ENCODE data around the gene TUBB4B.

Gene TUBB4B

DNA sequence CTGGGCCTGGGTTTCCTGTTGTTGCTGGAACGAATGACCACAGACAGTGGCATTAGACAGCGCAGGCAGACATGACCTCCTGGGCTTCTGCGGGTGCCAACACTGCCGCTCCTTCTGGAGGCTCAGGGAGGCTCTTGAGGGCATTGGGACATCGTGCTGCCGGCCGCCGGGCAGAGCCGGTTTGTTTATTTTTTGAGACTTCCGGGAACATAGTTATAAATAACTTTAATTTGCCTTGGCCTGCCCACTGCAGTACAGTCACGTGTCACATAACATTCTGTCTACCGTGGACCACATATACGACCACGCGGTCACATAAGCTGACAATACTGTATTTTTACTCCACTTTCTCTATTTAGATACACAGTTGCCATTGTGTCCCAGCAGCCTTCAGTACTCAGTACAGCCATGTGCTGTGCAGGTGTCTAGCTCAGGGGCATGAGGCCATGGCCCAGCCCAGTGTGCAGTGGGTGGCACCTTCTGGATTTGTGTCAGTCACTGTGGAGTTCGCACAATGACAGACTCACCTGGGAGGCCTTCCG, 28.2 kb downstream of the TUBB4B start:
- H3K27ac ChIP-seq: no peak overlapping the region
- no peak overlapping the region for H2AFZ ChIP-seq (ENCODE audit: low read depth)
- H3K4me3 ChIP-seq (IDR thresholded peaks at IDR 0.05; ENCODE audit: insufficient read depth, low read depth, low read length): no peak overlapping the region
- TF ChIP-seq, protein P1, sequence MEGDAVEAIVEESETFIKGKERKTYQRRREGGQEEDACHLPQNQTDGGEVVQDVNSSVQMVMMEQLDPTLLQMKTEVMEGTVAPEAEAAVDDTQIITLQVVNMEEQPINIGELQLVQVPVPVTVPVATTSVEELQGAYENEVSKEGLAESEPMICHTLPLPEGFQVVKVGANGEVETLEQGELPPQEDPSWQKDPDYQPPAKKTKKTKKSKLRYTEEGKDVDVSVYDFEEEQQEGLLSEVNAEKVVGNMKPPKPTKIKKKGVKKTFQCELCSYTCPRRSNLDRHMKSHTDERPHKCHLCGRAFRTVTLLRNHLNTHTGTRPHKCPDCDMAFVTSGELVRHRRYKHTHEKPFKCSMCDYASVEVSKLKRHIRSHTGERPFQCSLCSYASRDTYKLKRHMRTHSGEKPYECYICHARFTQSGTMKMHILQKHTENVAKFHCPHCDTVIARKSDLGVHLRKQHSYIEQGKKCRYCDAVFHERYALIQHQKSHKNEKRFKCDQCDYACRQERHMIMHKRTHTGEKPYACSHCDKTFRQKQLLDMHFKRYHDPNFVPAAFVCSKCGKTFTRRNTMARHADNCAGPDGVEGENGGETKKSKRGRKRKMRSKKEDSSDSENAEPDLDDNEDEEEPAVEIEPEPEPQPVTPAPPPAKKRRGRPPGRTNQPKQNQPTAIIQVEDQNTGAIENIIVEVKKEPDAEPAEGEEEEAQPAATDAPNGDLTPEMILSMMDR (conservative IDR thresholded peaks at IDR 0.05; ENCODE audit: low read depth, low read length): no peak
- no peaks in the 10 kb centered on the region for H4K20me1 ChIP-seq (ENCODE audit: insufficient read depth)
- no peak overlapping the region for H3K4me2 ChIP-seq
- H3K27me3 ChIP-seq (ENCODE audit: insufficient read depth, low read depth): no peaks in the 10 kb centered on the region
- no peak overlapping the region for H3K9ac ChIP-seq
- no peaks in the 10 kb centered on the region for H3K36me3 ChIP-seq (ENCODE audit: insufficient read depth)
- no peaks in the 10 kb centered on the region for H3K79me2 ChIP-seq (ENCODE audit: insufficient read depth, low read depth)
- H3K4me1 ChIP-seq (ENCODE audit: low read depth, poor library complexity, severe bottlenecking): peaks cover 26% of the 10 kb centered on the region

DNA sequence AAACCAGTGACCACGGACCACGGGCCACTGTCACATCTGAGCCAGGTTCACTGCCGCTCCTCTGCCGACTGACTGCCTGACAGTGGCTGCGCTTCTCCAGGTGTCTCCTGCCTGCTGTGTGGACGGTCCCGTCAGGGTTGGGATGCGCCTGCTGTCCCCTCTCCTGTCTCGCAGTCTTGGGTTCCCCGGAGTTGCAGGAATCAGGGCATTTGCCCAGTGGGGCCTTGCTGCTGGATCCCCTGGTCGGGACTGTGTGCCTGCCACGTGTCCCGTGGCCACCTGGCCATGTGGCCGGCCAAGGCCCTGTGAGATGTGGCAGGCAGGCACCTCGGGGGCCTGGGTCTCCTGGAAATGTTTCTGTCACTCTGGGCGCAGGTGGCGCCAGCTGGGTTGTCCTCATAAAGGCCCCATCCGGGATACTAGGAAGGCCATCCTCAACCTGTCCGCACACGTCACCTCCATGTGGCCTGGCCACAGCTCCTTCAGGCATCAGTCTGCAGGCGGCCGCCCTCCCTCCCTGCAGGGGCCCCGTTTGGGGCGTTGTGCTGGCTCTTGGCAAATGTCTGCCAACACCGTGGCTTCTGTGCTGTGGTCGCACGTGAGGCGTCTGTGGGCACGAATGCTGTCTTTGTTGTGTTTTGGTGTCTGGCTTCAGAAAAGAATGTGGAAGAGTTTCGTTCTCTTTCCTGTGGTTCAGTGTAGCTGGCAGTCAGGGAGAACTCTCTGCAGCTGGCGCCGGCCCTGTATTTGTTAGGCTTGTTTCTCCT, 30.0 kb downstream of the TUBB4B start:
- H3K27ac ChIP-seq: peak overlapping the region; percentile 74

DNA sequence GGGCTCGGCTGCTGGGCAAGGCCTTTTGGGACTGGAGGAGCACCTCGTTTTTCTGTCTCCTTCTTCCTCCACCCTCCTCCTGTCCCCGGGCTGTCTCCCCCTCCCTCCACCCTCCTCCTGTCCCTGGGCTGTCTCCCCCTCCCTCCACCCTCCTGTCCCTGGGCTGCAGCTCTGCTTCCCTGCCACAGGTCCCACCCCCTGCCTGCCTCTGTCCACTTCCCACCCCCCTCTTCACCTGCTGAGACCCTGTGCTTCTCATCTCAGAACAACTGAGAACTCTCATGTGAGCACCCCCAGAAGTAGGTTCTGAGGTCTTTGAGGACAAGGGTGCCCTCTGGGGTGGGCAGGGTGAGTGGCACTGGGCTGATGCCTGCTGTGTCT, 30.6 kb downstream of the TUBB4B start:
- H2AFZ ChIP-seq (ENCODE audit: low read depth): no peak overlapping the region
- H3K4me3 ChIP-seq (IDR thresholded peaks at IDR 0.05; ENCODE audit: insufficient read depth, low read depth, low read length): no peak overlapping the region
- TF ChIP-seq, protein P1 (conservative IDR thresholded peaks at IDR 0.05; ENCODE audit: low read depth, low read length): no peak
- H3K36me3 ChIP-seq (ENCODE audit: insufficient read depth): no peaks in the 10 kb centered on the region
- H3K27ac ChIP-seq: peak overlapping the region; percentile 74
- H3K4me1 ChIP-seq (ENCODE audit: low read depth, poor library complexity, severe bottlenecking): peaks cover 26% of the 10 kb centered on the region
- no peak overlapping the region for H3K9ac ChIP-seq
- H4K20me1 ChIP-seq (ENCODE audit: insufficient read depth): no peaks in the 10 kb centered on the region
- no peaks in the 10 kb centered on the region for H3K27me3 ChIP-seq (ENCODE audit: insufficient read depth, low read depth)
- peak overlapping the region; percentile 64; the same call in 1 of the 2 replicates for H3K4me2 ChIP-seq
- H3K79me2 ChIP-seq (ENCODE audit: insufficient read depth, low read depth): no peaks in the 10 kb centered on the region

More for the DNA sequence above, 30.0 kb downstream of the TUBB4B start:
- H2AFZ ChIP-seq (ENCODE audit: low read depth): no peak overlapping the region
- TF ChIP-seq, protein P1 (conservative IDR thresholded peaks at IDR 0.05; ENCODE audit: low read depth, low read length): no peak
- no peak overlapping the region for H3K4me3 ChIP-seq (IDR thresholded peaks at IDR 0.05; ENCODE audit: insufficient read depth, low read depth, low read length)
- no peaks in the 10 kb centered on the region for H3K79me2 ChIP-seq (ENCODE audit: insufficient read depth, low read depth)
- H3K4me1 ChIP-seq (ENCODE audit: low read depth, poor library complexity, severe bottlenecking): peaks cover 26% of the 10 kb centered on the region
- no peaks in the 10 kb centered on the region for H4K20me1 ChIP-seq (ENCODE audit: insufficient read depth)
- H3K4me2 ChIP-seq: peak overlapping the region; percentile 64
- H3K9ac ChIP-seq: no peak overlapping the region
- H3K36me3 ChIP-seq (ENCODE audit: insufficient read depth): no peaks in the 10 kb centered on the region
- no peaks in the 10 kb centered on the region for H3K27me3 ChIP-seq (ENCODE audit: insufficient read depth, low read depth)

DNA sequence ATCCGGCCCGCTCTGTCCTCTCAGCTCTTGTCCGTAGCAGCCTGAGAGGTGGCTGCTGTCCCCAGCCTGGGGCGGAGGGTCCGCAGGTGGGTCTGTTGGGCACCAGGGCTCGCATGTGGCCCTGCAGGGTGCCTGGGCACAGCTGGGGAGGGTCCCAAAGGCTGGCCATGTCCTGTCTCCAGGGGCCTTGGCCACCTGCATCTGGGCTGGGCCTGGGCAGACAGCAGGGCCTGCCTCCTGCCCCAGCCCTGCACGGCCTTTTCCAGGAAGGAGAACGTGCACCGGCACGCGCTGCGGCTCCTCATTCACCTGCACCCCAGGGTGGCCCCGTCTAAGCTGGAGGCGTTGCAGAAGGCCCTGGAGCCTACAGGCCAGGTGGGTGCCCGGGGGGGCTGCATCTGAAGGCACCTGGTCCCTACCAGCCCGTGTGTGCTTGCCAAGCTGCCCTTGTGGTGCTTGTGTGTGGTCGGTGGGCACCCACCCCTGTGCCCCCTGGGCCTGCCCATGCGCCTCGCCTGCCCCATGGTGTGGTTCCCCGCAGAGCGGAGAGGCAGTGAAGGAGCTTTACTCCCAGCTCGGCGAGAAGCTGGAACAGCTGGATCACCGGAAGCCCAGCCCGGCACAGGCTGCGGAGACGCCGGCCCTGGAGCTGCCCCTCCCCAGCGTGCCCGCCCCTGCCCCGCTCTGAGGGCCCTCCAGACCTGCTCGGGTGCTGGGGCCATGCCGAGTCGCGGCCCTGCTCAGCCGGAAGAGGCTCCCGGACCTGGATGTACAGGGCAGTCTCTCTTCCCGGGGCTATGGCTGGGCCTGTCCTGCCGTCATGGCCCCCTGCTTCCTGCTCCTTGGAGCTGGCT, 31.4 kb downstream of the TUBB4B start:
- Histone ChIP-seq H3K4me1 (ENCODE audit: low read depth, poor library complexity, severe bottlenecking) (peaks cover 26% of the 10 kb centered on the region), H3K4me2 (no peak overlapping the region; the same call in 1 of the 2 replicates), H2AFZ (ENCODE audit: low read depth) (no peak overlapping the region), H3K9ac (no peak overlapping the region), H3K79me2 (ENCODE audit: insufficient read depth, low read depth) (no peaks in the 10 kb centered on the region), H3K4me3 (IDR thresholded peaks at IDR 0.05; ENCODE audit: insufficient read depth, low read depth, low read length) (no peak overlapping the region), H4K20me1 (ENCODE audit: insufficient read depth) (no peaks in the 10 kb centered on the region), H3K27me3 (ENCODE audit: insufficient read depth, low read depth) (no peaks in the 10 kb centered on the region), H3K27ac (no peak overlapping the region), H3K36me3 (ENCODE audit: insufficient read depth) (no peaks in the 10 kb centered on the region)
- TF ChIP-seq, protein P1 (conservative IDR thresholded peaks at IDR 0.05; ENCODE audit: low read depth, low read length): no peak

Data from KMS-11 (cell line).